GM19238 (cell line): ENCODE measurements around the gene ILF3.
"Not testable (repeated sequence)": the region's sequence is repeated elsewhere in the genome, so short reads cannot be mapped to it uniquely, and the experiment has no call there.

Experiments used
- DNase-seq: peaks from one replicate; pipeline ENCODE4 v3.0.0; 2011; ENCODE audit warnings: low spot score; ENCODE audit not compliant: insufficient read length

The ILF3 gene

DNA sequence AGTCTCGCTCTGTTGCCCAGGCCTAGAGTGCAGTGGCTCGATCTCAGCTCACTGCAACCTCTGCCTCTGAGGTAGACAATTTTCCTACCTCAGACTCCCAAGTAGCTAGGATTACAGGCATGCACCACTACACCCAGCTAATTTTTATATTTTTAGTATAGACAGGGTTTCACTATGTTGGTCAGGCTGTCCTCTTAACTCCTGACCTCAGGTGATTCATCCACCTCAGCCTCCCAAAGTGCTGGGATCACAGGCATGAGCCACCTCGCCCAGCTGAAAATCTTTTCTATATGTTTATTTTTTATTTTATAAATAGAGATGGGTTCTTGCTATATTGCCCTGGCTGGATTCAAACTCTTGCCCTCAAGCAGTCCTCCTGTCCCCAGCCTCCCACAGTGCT, 17.8 kb downstream of the ILF3 start:
- DNase-seq: not testable (repeated sequence)

DNA sequence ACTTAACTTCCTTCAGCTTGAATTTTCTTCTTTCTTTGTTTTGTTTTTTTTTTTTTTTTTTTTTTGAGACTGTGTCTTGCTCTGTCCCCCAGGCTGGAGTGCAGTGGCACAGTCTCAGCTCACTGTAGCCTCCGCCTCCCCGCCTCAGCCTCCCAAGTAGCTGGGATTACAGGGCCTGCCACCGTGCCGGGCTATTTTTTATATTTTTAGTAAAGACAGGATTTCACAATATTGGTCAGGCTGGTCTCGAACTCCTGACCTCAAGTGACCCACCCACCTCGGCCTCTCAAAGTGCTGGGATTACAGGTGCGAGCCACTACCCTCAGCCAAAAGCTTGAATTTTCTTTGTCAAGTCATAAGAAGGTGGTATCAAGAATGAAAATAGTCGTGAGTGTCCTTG, 21.1 kb downstream of the ILF3 start:
- DNase-seq: not testable (repeated sequence)

DNA sequence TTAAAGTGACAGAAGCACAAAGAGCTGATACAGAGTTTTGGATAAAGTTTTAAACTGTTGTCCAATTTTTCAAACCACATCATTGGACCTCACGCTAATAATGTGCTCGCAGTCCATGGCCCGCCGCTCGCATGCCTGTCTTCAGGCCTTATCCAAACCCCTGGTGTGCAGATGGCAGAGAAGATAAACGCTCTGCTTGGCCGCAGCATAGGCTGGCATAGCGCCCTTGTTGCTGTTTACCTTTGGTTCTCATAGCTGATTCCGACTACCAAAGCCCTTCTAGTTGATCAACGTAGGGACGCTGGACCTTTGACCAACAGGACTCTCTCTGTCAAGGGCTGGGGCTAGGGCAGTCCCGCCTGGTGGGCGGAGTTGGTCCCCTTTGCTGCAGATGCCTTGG, 23.6 kb downstream of the ILF3 start:
- no peak for DNase-seq

DNA sequence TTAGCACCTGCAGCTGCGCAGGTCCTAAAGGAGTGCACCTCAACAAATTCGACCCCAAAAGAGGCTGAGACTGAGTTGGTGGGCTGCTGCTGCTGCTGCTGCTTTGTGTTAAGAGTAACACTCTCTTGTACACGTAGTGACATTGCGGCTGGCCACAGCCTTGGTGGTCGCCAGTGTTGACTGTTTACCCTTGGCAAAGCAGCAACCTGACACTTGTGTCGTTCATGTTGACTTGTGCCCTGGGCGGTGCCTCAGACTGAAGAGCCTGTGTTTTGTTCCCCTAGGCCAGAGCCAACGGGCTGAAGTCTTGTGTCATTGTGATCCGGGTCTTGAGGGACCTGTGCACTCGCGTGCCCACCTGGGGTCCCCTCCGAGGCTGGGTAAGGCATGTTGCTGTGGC, 24.7 kb downstream of the ILF3 start:
- DNase-seq: no peak

DNA sequence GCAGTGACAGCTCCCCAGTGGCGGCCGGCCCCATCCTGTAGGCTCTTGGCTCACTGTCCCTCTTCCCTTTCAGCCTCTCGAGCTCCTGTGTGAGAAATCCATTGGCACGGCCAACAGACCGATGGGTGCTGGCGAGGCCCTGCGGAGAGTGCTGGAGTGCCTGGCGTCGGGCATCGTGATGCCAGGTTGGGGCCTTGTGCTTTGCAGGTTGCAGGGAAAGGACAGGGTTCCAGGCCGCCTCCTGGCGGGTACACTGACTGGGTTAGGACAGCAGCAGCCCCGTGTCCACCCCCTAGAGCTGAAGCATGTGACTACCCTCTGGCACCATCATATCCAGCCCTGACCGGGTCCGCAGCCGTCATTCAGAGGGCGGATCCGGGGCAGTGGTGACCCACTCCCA, 25.6 kb downstream of the ILF3 start:
- no peak for DNase-seq

DNA sequence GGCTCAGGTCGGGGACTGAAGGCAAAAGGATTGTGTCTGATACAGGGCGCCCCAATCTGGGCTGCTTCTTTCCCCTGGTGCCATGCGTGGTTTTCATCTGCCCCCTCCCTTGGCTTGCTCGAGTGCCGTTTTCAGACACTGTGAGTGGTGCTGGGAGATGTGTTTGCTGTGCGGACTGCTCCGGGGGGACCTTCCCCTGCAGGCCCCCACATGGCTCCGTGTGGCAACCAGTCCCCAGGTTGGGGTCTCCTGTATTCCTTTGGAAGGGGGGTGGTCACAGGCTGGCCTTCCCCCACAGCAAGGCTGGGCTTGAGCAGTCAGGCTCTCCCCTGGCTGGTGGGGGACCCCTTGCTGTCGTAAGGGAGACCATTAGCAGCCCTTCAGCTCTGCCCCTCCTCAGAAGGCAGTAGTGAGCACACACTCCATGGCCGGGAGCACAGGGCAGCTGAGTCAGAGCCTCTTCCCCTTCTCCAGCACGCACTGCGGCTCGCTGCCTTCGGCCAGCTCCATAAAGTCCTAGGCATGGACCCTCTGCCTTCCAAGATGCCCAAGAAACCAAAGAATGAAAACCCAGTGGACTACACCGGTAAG, 26.5 kb downstream of the ILF3 start:
- DNase-seq: no peak

DNA sequence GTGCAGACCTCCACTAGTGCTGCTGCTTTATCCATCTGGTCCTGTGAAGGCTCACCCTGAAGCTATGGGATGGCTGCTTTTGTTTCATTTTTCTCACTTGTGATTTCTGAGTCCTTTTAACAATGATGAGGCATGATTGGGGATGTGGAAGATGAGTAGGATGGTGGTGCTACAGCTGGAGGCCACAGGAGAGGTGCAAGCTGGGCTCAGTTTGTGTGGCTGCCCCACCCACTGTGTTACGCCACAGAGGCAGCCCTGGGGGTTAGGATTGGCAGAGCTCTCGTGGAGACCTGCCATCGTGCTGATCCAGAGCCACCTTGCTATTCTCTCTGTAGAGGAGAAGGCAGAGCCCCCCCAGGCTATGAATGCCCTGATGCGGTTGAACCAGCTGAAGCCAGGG, 27.5 kb downstream of the ILF3 start:
- no peak for DNase-seq

DNA sequence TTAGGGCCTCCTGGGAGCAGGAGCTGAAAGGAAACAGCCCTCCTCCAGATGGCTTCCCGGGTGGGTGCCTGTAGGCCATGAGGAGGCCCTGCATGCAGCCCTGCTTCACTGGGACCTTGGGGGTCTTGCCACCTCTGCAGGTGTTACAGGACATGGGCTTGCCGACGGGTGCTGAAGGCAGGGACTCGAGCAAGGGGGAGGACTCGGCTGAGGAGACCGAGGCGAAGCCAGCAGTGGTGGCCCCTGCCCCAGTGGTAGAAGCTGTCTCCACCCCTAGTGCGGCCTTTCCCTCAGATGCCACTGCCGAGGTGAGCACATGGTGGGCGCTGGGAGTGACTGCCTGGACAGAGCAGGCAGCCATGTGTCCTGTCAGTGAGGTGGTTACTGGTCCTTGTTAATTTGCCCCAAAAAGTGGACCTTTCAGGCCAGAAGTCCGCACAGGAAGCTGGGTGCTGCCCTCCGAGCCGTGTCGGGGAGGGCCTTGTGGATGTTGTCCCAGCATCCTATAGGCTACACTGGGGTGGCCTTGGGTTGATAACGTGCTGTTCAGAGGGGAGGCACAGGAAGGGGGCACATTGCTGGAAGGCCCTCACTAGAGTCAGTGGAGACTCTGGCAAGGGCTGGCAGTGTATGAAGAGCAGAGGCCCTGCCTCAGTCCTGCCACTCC, 28.4 kb downstream of the ILF3 start:
- no peak for DNase-seq

DNA sequence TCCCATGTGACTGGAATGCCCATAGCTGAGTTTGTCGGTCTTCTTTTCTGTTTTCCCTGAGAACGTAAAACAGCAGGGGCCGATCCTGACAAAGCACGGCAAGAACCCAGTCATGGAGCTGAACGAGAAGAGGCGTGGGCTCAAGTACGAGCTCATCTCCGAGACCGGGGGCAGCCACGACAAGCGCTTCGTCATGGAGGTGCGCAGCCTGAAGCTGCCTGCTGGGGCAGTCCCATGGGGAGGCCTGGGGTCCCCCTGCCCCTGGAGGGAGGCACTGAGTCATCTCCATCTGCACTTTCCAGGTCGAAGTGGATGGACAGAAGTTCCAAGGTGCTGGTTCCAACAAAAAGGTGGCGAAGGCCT, 28.9 kb downstream of the ILF3 start:
- no peak for DNase-seq

DNA sequence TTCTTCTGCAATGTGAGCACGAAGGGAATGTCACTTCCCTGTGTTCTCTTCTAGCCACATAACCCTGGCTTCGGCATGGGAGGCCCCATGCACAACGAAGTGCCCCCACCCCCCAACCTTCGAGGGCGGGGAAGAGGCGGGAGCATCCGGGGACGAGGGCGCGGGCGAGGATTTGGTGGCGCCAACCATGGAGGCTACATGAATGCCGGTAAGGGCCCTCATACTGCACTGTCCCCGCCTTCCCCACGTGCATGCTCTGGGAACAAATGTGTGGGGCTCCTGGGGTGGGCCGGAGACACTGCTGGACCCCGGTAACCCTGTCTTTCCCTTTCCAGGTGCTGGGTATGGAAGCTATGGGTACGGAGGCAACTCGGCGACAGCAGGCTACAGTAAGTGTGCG, 29.4 kb downstream of the ILF3 start:
- DNase-seq: no peak

DNA sequence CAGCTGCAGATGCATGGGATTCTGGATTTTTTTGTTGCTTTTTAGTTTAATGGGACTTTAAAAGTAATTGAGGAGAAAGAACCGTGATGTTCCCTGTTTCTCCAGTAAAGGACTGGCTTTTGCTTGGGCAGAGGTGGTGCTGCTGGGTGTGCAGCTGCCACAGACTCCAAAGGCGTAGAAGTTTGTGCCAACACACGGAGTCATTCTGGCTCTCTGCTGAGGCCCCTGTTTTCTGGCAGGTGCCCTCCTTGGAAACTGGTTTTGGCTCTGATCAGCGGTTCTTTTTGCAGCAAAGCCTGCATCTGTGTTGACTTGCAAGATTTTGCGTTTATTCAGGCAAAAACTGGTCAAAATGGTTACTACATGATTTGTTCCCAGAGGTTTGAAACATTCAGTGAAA, 31.1 kb downstream of the ILF3 start:
- no peak for DNase-seq

DNA sequence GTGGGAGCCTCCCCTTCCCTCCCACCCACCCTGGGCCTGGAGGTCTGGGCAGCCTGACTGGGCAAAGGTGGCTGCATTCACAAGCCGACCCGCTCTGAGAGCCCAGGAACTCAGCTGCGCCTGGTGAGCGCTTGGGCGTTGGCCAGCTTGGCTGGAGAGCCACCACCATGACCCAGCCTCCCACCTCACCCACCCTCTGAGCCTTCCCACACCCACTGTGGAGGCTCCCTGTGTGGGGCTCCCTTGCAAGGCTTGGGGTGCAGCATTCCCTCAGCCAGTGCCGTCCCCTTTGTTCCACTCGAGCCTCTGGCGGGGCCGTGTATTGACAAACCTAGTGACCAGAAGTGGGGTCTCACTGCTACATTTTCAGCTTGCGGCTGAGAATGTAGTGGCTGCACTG, 32.0 kb downstream of the ILF3 start:
- DNase-seq: no peak

DNA sequence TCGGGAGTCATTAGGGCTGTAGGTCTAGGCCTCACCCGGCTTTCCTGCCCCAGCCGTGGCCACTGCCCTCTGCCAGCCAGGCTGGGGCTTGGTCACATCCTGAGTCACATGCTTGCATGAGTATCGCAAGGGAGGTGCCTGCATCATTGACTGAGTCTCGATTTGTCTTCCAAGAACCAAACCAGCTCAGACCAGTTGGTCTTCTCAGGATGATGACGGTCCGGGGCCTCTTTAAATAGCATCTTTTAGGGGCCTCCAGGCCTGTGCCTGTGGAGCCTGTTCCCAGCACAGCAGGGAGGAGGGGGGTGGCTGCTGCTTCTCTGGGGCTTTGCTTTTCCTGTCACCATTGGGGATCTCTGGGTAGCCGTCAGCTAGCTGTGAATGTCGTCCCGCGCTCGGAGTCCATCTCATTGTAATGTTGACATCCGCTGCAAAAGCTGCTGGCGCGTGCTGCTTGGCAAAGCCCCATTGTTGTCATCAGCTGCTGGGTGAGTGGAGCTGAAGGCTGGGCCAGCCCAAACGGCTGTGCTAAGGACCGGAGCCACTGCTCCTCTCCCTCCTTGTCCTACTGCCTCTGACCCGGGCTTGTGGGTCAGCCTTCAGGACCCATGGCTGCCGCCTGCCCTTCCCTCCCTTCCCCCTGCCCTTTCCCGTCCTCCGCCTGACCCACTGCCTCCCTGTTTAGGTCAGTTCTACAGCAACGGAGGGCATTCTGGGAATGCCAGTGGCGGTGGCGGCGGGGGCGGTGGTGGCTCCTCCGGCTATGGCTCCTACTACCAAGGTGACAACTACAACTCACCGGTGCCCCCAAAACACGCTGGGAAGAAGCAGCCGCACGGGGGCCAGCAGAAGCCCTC, 32.7 kb downstream of the ILF3 start:
- DNase-seq: no peak

DNA sequence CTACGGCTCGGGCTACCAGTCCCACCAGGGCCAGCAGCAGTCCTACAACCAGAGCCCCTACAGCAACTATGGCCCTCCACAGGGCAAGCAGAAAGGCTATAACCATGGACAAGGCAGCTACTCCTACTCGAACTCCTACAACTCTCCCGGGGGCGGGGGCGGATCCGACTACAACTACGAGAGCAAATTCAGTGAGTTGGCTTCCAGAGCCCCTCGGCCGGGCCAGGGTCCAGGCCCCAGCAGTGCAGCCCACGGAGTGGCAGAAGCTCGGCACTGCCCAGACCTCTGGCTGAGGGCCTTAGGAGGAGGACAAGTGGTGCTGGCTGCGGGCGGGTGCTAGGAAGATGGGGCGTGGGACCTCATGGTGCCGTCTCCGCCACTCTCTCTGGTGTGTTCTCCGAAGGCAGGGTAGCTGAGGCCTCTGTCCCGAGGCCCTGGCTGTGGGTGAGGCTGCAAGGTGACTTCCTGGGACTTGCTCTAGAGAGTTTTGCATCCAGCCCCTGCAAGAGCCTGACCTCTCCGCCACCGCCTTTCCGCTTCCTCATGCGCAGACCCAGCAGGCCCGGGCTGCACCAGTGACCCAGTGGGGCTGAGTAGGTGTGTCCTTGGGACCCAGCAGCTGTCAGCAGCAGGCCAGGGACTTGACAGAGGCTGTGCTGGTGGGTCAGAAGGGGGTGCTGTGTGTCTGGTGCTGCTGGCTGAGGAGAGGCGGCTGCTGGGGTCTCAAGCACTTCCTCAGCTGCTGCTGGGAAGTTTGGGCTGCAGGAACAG, 33.6 kb downstream of the ILF3 start:
- DNase-seq: no peak

DNA sequence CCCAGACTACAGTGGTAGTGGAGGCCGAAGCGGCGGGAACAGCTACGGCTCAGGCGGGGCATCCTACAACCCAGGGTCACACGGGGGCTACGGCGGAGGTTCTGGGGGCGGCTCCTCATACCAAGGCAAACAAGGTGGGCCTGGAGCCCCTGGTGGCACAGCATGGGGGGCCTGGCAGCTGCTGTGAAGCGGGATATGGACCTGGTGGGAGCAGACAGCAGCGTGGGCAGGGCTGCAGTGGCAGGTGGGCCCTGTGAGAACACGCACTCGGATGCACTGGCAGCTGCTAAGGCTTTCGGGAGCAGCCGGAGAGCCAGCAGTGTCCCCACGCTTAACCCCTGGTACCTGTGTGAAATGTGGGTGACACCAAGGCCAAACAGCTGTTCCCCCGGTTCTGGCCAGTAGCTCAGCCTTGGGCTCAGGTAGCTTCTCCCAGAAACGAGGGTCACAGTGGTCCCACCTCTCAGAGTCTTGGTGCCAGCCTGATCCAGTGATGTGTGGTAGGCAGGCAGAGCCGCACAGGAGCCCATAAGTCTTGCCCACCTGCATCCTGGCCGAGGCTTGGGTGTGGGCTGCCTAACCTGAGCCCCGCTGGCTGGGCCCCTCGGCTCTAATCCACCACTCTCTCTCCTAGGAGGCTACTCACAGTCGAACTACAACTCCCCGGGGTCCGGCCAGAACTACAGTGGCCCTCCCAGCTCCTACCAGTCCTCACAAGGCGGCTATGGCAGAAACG, 34.6 kb downstream of the ILF3 start:
- no peak for DNase-seq

DNA sequence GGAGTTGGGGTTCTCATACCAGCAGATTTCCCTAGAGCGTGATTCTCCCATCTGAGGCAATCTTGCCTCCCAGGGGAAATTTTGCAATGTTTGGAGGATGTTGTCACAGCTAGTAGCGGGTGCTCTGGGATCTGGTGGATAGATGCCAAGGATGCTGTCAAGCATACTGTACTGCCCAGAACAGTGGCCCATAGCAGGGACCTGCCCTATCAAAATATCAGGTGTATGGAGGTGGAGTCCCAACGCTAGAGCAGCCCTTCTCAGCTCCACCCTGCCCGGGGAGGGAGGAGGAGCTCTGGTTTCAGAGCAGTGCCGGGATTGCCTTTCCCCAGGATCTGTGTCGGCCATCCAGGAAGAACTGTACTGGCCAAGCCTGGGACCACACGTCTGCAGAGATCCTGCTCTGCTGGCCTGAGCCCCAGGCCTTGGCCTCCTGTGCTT, 36.2 kb downstream of the ILF3 start:
- no peak for DNase-seq

DNA sequence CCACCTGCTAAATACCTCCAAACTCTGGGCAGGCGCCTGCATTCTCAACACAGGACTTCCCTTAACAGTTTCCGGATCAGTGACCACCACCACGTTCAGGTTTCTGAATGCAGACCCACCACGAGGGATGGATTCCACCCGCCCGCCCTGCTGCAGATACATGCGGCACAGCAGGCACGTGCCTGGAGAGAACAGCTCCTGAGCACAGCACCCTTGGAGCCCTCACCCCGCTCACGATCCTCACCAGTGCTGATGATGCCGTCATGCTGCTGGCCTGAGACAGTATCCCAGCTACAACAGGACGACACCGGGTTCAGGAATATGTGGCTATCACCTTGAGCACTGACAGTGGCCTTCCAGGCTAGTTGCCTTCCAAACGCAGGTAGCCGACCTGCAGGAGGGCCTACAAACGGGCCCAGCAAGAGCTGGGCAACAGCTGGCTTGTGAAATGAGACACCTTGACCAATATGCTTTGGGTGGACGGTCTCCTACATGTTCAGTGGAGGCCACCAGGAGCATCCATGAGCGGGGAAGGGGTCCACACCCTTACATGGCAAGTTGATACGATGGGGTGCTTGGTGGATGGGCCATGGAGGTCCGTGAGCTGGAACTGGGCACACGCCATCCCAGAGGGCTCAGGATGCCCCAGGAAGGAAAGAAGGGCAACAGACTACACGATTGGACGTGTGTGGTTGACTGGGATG, 37.2 kb downstream of the ILF3 start:
- no peak for DNase-seq

DNA sequence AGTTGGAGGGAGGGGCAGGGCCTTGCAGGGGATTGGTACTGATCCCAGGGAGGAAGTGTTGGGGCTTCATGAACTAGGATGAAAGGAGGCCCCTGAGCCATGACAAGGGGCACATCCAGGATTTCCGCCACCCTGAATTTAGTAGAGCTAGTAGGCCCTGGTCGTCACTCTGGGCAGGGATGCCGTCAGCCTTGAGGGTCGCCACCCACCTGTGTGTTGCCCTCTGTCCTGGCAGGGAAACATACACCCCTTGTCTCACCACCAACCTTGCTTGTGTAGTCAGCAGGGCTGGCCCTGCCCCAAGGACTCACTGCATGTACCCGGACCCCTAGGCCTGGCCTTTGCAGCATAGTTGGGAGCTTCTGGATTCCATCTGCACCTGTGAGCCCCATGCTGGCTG, 37.7 kb downstream of the ILF3 start:
- no peak for DNase-seq

DNA sequence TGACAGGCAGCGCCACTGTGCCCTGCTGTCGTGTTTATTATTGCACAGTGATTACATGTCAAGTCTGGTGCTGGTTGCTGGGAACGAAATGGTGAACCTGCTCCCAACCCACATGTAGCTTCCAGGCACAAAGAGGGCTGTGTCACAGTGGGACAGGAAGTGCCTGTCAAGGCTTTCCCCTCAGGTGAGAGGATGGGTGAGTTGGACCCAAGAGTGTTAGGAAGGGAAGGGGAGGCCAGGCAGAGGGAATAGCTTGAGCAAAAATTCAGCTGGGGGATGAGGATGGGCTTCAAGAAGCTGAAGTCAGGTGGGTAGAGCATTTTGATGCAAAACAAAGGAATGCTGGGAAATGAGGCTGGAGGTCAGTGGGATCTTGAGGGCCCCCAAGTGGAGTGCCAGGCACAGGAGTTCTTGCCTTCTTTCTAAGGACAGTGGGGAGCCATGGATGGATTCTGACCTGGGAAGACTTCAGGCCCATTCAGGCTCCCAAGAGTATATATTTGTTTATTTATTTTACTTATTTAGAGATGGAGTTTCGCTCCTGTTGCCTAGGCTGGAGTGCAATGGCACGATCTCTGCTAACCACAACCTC, 38.6 kb downstream of the ILF3 start:
- no peak for DNase-seq

DNA sequence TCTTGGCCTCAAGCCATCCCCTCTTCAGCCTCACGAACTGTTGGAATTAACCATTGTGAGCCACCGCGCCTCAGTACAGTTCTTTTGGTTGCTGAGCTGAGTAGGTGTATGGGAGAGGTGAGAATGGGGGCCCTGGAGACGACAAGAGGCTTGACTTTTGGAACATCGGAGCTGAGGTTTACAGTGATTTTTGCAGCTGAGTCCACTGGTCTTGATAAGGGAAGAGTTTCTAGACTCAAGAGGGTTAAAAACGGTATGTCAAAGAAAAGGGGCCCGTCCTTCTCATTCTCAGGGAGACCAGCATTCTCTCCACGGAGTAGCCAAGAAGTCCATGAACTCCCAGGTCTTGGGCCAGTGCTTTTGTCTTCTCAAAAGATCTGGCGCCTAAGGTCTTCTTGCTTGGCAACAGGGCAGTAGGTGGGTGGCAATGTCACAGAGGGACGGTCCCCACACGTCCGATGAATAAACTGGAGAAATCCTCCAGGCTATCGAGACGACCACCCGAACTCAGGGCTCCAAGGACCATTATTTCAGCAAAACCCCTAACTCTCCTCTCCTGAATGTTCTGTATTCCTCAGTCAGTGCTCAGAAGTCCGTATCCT, 40.7 kb downstream of the ILF3 start:
- no peak for DNase-seq
